WTC11 (cell line): ENCODE results near the gene HPCAL1. TPM values are rescaled to one million over a fixed set of nuclear protein-coding genes. Genes with fewer than 3 reads are reported as not detected.

Experiments
- ARID4B ChIP-seq: sonication (generic); formaldehyde crosslinking; IDR thresholded peaks from 2 replicates; pipeline ENCODE4 v1.8.0; 2023; ENCODE audit warnings: missing genetic modification reagents, mild to moderate bottlenecking, borderline replicate concordance
- CDX4 ChIP-seq: fragments of 250-450 bp; sonication (Bioruptor Pico); IDR thresholded peaks from 2 replicates; pipeline ENCODE4 v1.9.0; 2021; ENCODE audit warnings: moderate library complexity, mild to moderate bottlenecking, inconsistent platforms, borderline replicate concordance
- CREM ChIP-seq: sonication (generic); formaldehyde crosslinking; IDR thresholded peaks from 2 replicates; pipeline ENCODE4 v1.8.1; 2022; ENCODE audit warnings: mild to moderate bottlenecking, missing genetic modification reagents, moderate library complexity
- E2F4 ChIP-seq: sonication (generic); formaldehyde crosslinking; IDR thresholded peaks from 2 replicates; pipeline ENCODE4 v1.8.1; 2022; ENCODE audit warnings: low read depth, mild to moderate bottlenecking, moderate library complexity, missing genetic modification reagents, borderline replicate concordance
- ELF4 ChIP-seq: sonication (generic); formaldehyde crosslinking; IDR thresholded peaks from 2 replicates; pipeline ENCODE4 v1.8.1; 2022; ENCODE audit warnings: low read depth, mild to moderate bottlenecking, moderate library complexity, missing genetic modification reagents
- ESRRA ChIP-seq: sonication (generic); formaldehyde crosslinking; IDR thresholded peaks from 2 replicates; pipeline ENCODE4 v1.8.1; 2022; ENCODE audit warnings: mild to moderate bottlenecking, missing genetic modification reagents, borderline replicate concordance
- FOXK1 ChIP-seq: sonication (generic); formaldehyde crosslinking; IDR thresholded peaks from 2 replicates; pipeline ENCODE4 v1.8.0; 2022; ENCODE audit warnings: mild to moderate bottlenecking, moderate library complexity, missing genetic modification reagents
- FOXP1 ChIP-seq: sonication (generic); formaldehyde crosslinking; IDR thresholded peaks from 2 replicates; pipeline ENCODE4 v1.8.0; 2022; ENCODE audit warnings: missing genetic modification reagents, mild to moderate bottlenecking, moderate library complexity, borderline replicate concordance
- GABPB1 ChIP-seq: sonication (generic); formaldehyde crosslinking; IDR thresholded peaks from 2 replicates; pipeline ENCODE4 v1.8.1; 2023; ENCODE audit warnings: mild to moderate bottlenecking, missing genetic modification reagents
- GRHL2 ChIP-seq: fragments of 250-450 bp; sonication (Bioruptor Pico); IDR thresholded peaks from 2 replicates; pipeline ENCODE4 v1.8.0; 2022; ENCODE audit warnings: mild to moderate bottlenecking, moderate library complexity; ENCODE audit not compliant: insufficient replicate concordance, severe bottlenecking
- NFE2L1 ChIP-seq: sonication (generic); formaldehyde crosslinking; IDR thresholded peaks from 2 replicates; pipeline ENCODE4 v1.8.1; 2023; ENCODE audit warnings: missing genetic modification reagents
- NR1H2 ChIP-seq: sonication (generic); formaldehyde crosslinking; IDR thresholded peaks from 2 replicates; pipeline ENCODE4 v1.9.0; 2021; ENCODE audit warnings: mild to moderate bottlenecking, moderate library complexity, missing genetic modification reagents
- NR3C1 ChIP-seq: sonication (generic); formaldehyde crosslinking; conservative IDR thresholded peaks from 2 replicates; pipeline ENCODE4 v1.8.1; 2023; ENCODE audit warnings: low read depth, mild to moderate bottlenecking, missing genetic modification reagents
- OVOL2 ChIP-seq: fragments of 250-450 bp; sonication (Bioruptor Pico); IDR thresholded peaks from 2 replicates; pipeline ENCODE4 v1.9.0; 2021; ENCODE audit warnings: mild to moderate bottlenecking, borderline replicate concordance
- RELA ChIP-seq: sonication (generic); formaldehyde crosslinking; IDR thresholded peaks from 2 replicates; pipeline ENCODE4 v1.8.1; 2022; ENCODE audit warnings: missing genetic modification reagents, mild to moderate bottlenecking, borderline replicate concordance
- RORB ChIP-seq: fragments of 250-450 bp; sonication (Bioruptor Pico); IDR thresholded peaks from 2 replicates; pipeline ENCODE4 v1.9.0; 2021; ENCODE audit warnings: mild to moderate bottlenecking
- TCF7 ChIP-seq: sonication (generic); formaldehyde crosslinking; IDR thresholded peaks from 2 replicates; pipeline ENCODE4 v1.8.0; 2022; ENCODE audit warnings: mild to moderate bottlenecking, low read depth, missing genetic modification reagents, moderate library complexity
- TEAD4 ChIP-seq: sonication (generic); formaldehyde crosslinking; IDR thresholded peaks from 2 replicates; pipeline ENCODE4 v1.8.0; 2022; ENCODE audit warnings: mild to moderate bottlenecking, missing genetic modification reagents
- USF1 ChIP-seq: sonication (generic); formaldehyde crosslinking; IDR thresholded peaks from 2 replicates; pipeline ENCODE4 v1.8.0; 2022; ENCODE audit warnings: mild to moderate bottlenecking, missing genetic modification reagents
- USF2 ChIP-seq: sonication (generic); formaldehyde crosslinking; IDR thresholded peaks from 2 replicates; pipeline ENCODE4 v1.8.1; 2023; ENCODE audit warnings: mild to moderate bottlenecking, missing genetic modification reagents, moderate library complexity
- ZBTB21 ChIP-seq: sonication (generic); formaldehyde crosslinking; IDR thresholded peaks from 2 replicates; pipeline ENCODE4 v1.8.1; 2023; ENCODE audit warnings: mild to moderate bottlenecking, missing genetic modification reagents, borderline replicate concordance
- ZMAT4 ChIP-seq: fragments of 250-450 bp; sonication (Bioruptor Pico); IDR thresholded peaks from 2 replicates; pipeline ENCODE4 v1.9.0; 2021; ENCODE audit warnings: mild to moderate bottlenecking
- ZNF121 ChIP-seq: sonication (generic); formaldehyde crosslinking; IDR thresholded peaks from 2 replicates; pipeline ENCODE4 v1.8.0; 2023; ENCODE audit warnings: missing genetic modification reagents
- ZNF317 ChIP-seq: sonication (generic); formaldehyde crosslinking; IDR thresholded peaks from 2 replicates; pipeline ENCODE4 v1.8.1; 2023; ENCODE audit warnings: low read depth, mild to moderate bottlenecking, moderate library complexity, missing genetic modification reagents, borderline replicate concordance
- ZNF416 ChIP-seq: fragments of 250-450 bp; sonication (Bioruptor Pico); IDR thresholded peaks from 2 replicates; pipeline ENCODE4 v1.9.0; 2021; ENCODE audit warnings: mild to moderate bottlenecking, inconsistent platforms
- ZNF512 ChIP-seq: sonication (generic); formaldehyde crosslinking; IDR thresholded peaks from 2 replicates; pipeline ENCODE4 v1.8.1; 2022; ENCODE audit warnings: missing genetic modification reagents, borderline replicate concordance
- ZNF671 ChIP-seq: fragments of 250-450 bp; sonication (Bioruptor Pico); IDR thresholded peaks from 2 replicates; pipeline ENCODE4 v1.8.0; 2021; ENCODE audit warnings: mild to moderate bottlenecking
- ZSCAN18 ChIP-seq: fragments of 250-450 bp; sonication (Bioruptor Pico); IDR thresholded peaks from 2 replicates; pipeline ENCODE4 v2.1.2; 2022; ENCODE audit warnings: mild to moderate bottlenecking, moderate library complexity
- total RNA-seq: library from RNA; stranded (reverse); gene quantifications from 3 replicates; pipeline ENCODE4 v1.2.3, GENCODE V29; 2021

Gene HPCAL1
- total RNA-seq, 1 experiment from 2014 or later = 11.8 TPM

GRCh38 chr2:10447895-10448575 is 145.3 kb downstream of the HPCAL1 start, which contains the start of gene ODC1 (continued):
- TF ChIP-seq TCF7 (CRISPR knock-in tag) = peak; percentile 97; the same call in 1 of the 2 replicates
- TF ChIP-seq ZNF121 (CRISPR knock-in tag) = no peak
- peak; percentile 97 for TF ChIP-seq RELA (CRISPR knock-in tag)
- TF ChIP-seq RORB (CRISPR knock-in tag) = no peak
- peak; percentile 93 for TF ChIP-seq CREM (CRISPR knock-in tag)
- peak; percentile 98 for TF ChIP-seq ARID4B (CRISPR knock-in tag)
- peak; percentile 99 for TF ChIP-seq ESRRA
- no peak for TF ChIP-seq ZNF512 (CRISPR knock-in tag)
- peak; percentile 99 for TF ChIP-seq ELF4 (CRISPR knock-in tag)
- TF ChIP-seq USF2 (CRISPR knock-in tag) = peak; percentile 82
- TF ChIP-seq GRHL2 = no peak
- TF ChIP-seq NR1H2 (CRISPR knock-in tag) = peak; percentile 58
- TF ChIP-seq GABPB1 (CRISPR knock-in tag) = peak; percentile 69
- peak; percentile 100 for TF ChIP-seq FOXP1 (CRISPR knock-in tag)
- 0 out of 2 replicates have a peak, but pooled peaks have one; percentile 45 for TF ChIP-seq ZNF671 (CRISPR knock-in tag)
- no peak for TF ChIP-seq ZSCAN18 (CRISPR knock-in tag)
- peak; percentile 92 for TF ChIP-seq FOXK1
- peak; percentile 86; the same call in 1 of the 2 replicates for TF ChIP-seq E2F4 (CRISPR knock-in tag)
- no peak for TF ChIP-seq ZNF416 (CRISPR knock-in tag)
- peak; percentile 94 for TF ChIP-seq NFE2L1 (CRISPR knock-in tag)
- TF ChIP-seq CDX4 (CRISPR knock-in tag) = no peak
- TF ChIP-seq OVOL2 (CRISPR knock-in tag) = no peak
- TF ChIP-seq TEAD4 (CRISPR knock-in tag) = peak; percentile 95
- no peak for TF ChIP-seq ZMAT4 (CRISPR knock-in tag)
- peak; percentile 97 for TF ChIP-seq NR3C1
- TF ChIP-seq ZBTB21 = peak; percentile 83; the same call in 1 of the 2 replicates
- TF ChIP-seq ZNF317 = peak; percentile 79; the same call in 1 of the 2 replicates
- peak; percentile 82 for TF ChIP-seq USF1 (CRISPR knock-in tag)
